ENCODE measurements around the gene NPTN. TPM values are rescaled to one million over a fixed set of nuclear protein-coding genes. Genes with fewer than 3 reads are reported as not detected.

The NPTN gene
- total RNA-seq, 4 donors from 2014 or later = 81.6 to 125 (median 92.4) TPM

DNA sequence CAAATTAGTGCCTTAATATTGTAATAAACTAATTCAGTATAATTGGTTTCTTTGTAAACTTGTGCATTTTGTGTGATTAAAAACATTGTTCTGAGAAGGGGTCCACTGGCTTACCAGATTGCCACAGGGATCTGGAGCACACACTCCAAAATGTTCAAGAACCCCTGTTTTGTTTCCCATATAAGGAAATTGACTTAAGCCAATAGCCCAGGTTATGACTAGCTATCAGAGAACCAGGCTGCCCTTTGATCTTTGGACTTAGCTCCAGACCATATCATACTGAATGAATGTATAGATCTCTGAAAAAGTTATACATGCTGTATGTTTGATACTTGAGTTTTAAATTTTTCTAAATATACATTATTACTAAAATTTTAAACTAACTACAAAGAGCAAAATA, 91.7 kb downstream of the NPTN start:
- no peak overlapping the region for H3K4me3 ChIP-seq
- H3K4me1 ChIP-seq = no peaks in the 10 kb centered on the region
- peaks cover 0 to 5% (median 0%) of the 10 kb centered on the region in 3 donors for H3K36me3 ChIP-seq
- H3K27me3 ChIP-seq = no peaks in the 10 kb centered on the region
- H3K27ac ChIP-seq = no peak overlapping the region
- DNase-seq = no peak
- no peaks in the 10 kb centered on the region for H3K9me3 ChIP-seq
- TF ChIP-seq POLR2A (IDR thresholded peaks at IDR 0.05) = no peak
- TF ChIP-seq, protein P1, sequence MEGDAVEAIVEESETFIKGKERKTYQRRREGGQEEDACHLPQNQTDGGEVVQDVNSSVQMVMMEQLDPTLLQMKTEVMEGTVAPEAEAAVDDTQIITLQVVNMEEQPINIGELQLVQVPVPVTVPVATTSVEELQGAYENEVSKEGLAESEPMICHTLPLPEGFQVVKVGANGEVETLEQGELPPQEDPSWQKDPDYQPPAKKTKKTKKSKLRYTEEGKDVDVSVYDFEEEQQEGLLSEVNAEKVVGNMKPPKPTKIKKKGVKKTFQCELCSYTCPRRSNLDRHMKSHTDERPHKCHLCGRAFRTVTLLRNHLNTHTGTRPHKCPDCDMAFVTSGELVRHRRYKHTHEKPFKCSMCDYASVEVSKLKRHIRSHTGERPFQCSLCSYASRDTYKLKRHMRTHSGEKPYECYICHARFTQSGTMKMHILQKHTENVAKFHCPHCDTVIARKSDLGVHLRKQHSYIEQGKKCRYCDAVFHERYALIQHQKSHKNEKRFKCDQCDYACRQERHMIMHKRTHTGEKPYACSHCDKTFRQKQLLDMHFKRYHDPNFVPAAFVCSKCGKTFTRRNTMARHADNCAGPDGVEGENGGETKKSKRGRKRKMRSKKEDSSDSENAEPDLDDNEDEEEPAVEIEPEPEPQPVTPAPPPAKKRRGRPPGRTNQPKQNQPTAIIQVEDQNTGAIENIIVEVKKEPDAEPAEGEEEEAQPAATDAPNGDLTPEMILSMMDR (IDR thresholded peaks at IDR 0.05) = no peak
- intact Hi-C loops (cut with DNase I) = no loop called here

DNA sequence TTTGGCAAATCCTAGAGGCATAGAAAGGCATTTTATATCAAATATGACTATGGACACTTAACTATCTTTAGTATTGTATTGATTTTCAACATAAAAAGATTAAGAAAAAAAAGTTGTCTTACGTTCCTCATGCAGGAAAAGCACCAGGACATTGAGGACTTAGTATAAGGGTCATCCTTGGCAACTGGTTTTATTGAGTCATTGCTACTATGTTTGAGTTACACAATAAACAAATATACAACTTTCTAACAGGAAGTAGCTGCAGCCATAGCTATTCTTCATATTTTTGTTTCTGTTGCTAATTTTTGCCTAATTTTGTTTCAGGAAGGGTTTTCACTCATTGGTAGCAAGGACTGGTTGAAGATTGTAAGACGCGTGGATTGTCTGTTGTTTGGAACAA, 93.0 kb downstream of the NPTN start:
- intact Hi-C loops (cut with DNase I) = no loop called here
- DNase-seq = no peak
- H3K27ac ChIP-seq = no peak overlapping the region
- TF ChIP-seq, protein P1 (IDR thresholded peaks at IDR 0.05) = no peak
- TF ChIP-seq POLR2A (IDR thresholded peaks at IDR 0.05) = no peak
- no peaks in the 10 kb centered on the region for H3K36me3 ChIP-seq
- H3K4me3 ChIP-seq = no peak overlapping the region
- 64 to 83% methylated on average over 3 of the region's 3 CpGs for WGBS, 2 donors
- H3K9me3 ChIP-seq = no peaks in the 10 kb centered on the region
- H3K4me1 ChIP-seq = no peaks in the 10 kb centered on the region
- H3K27me3 ChIP-seq = no peaks in the 10 kb centered on the region

DNA sequence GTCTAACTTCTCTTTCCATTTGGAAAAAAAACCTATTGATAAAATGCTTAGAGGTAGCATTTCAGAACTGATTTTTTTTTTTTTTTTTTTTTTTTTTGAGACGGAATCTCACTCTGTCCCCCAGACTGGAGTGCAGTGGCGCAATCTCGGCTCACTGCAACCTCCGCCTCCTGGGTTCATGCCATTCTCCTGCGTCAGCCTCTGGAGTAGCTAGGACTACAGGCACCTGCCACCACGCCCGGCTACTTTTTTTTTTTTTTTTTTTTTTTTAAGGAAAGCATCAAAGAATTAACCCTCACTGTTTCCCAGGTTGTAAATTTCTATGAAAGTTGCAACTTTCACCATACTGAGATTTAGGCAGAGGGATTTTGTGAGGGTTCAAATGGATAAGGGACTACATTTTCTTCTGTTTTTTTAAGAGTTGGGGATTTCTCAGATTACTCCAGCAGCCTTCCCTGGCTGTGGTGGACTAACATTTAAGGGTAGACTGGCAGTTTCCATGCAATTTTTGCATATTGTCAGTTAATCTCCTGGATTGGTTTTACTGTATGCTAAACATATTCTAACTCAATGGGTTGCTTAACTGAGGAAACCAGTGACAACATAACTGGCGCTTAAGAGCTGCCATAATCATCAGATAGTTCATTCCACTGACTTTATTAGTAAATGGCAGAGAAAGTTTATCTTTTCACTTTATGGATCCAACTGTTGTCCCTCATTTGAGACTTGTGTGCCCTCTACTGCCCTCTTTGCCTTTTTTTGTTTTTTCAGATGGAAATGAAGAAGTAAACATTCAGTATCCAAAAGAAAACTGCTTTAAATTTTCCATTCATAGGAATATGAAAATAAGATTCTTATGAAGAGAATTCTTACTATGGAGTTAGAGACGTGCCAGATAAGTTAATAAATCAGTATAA, 93.7 kb downstream of the NPTN start:
- Histone ChIP-seq H3K36me3 (no peaks in the 10 kb centered on the region), H3K4me3 (no peak overlapping the region), H3K4me1 (no peaks in the 10 kb centered on the region), H3K27ac (no peak overlapping the region), H3K9me3 (no peaks in the 10 kb centered on the region), H3K27me3 (no peaks in the 10 kb centered on the region)
- no peak for DNase-seq
- TF ChIP-seq, protein P1 (IDR thresholded peaks at IDR 0.05) = no peak
- no peak for TF ChIP-seq POLR2A (IDR thresholded peaks at IDR 0.05)
- intact Hi-C loops (cut with DNase I) = no loop called here
- WGBS, 2 donors = 51 to 83% methylated on average over 7 to 9 of the region's 9 CpGs

DNA sequence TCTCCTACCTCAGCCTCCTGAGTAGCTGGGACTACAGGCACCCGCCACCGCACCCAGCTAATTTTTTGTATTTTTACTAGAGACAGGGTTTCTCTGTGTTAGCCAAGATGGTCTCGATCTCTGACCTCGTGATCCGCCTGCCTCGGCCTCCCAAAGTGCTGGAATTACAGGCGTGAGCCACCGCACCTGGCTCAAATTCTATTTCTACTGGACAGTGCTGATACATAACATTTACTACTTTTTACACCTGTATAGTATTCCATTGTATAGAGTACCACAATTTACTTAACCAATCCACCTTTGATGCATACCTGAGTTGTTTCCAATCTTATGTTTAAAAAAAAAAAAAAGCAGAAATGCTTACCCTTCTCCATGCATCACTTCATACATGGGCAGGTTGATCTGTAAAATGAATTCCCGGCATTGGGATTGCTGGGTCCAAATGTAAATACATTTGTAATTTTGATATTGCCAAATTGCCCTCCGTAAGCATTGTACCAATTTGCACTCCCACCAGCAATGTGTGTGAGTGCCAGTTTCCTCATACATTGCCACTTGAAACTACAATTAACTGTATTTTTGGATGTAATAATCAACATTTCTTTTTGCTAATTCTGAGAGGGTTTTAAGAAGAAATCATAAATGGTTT, 94.5 kb downstream of the NPTN start:
- no peak for TF ChIP-seq POLR2A (IDR thresholded peaks at IDR 0.05)
- TF ChIP-seq, protein P1 (IDR thresholded peaks at IDR 0.05) = no peak
- DNase-seq = no peak
- Histone ChIP-seq H3K4me1 (no peaks in the 10 kb centered on the region), H3K27me3 (no peaks in the 10 kb centered on the region), H3K27ac (no peak overlapping the region), H3K36me3 (no peaks in the 10 kb centered on the region), H3K9me3 (no peaks in the 10 kb centered on the region), H3K4me3 (no peak overlapping the region)
- 96 to 98% methylated on average over 10 of the region's 10 CpGs for WGBS, 2 donors
- intact Hi-C loops (cut with DNase I) = no loop called here

DNA sequence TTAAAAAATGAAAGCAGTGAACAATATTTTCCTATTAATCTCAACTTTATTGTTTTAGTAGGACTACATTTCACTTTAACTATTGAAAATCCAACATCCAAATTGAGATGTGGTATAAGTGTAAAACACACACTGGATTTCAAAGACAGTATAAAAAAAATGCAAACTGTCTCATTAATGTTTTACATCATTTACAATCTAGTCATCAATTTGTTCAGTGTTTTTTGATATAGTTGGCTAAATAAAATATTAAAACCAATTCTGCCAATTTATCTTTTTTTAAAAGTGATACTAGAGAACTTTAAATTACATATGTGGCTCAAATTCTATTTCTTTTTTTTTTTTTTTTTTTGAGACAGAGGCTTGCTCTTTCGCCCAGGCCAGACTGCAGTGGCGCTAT, 95.1 kb downstream of the NPTN start:
- Histone ChIP-seq H3K4me3 (no peak overlapping the region), H3K27me3 (no peaks in the 10 kb centered on the region), H3K27ac (no peak overlapping the region), H3K36me3 (no peaks in the 10 kb centered on the region), H3K4me1 (no peaks in the 10 kb centered on the region), H3K9me3 (no peaks in the 10 kb centered on the region)
- no peak for TF ChIP-seq POLR2A (IDR thresholded peaks at IDR 0.05)
- TF ChIP-seq, protein P1 (IDR thresholded peaks at IDR 0.05) = no peak
- intact Hi-C loops (cut with DNase I) = no loop called here
- no peak for DNase-seq
- 94 to 100% methylated on average over 2 of the region's 2 CpGs for WGBS, 2 donors
